HPDE6-E6E7 (cell line): Measurements from ENCODE around the gene ZNF574.

Source experiments
- DNase-seq: peaks from one replicate; pipeline ENCODE4 v3.0.0; 2011; ENCODE audit warnings: missing footprints; ENCODE audit errors: extremely low spot score

Gene ZNF574

DNA sequence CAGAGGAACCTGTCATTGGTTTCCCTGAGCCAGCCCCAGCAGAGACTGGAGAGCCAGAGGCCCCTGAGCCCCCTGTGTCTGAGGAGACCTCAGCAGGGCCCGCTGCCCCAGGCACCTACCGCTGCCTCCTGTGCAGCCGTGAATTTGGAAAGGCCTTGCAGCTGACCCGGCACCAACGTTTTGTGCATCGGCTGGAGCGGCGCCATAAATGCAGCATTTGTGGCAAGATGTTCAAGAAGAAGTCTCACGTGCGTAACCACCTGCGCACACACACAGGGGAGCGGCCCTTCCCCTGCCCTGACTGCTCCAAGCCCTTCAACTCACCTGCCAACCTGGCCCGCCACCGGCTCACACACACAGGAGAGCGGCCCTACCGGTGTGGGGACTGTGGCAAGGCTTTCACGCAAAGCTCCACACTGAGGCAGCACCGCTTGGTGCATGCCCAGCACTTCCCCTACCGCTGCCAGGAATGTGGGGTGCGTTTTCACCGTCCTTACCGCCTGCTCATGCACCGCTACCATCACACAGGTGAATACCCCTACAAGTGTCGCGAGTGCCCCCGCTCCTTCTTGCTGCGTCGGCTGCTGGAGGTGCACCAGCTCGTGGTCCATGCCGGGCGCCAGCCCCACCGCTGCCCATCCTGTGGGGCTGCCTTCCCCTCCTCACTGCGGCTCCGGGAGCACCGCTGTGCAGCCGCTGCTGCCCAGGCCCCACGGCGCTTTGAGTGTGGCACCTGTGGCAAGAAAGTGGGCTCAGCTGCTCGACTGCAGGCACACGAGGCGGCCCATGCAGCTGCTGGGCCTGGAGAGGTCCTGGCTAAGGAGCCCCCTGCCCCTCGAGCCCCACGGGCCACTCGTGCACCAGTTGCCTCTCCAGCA is 4.2 kb downstream of the ZNF574 start:
- DNase-seq = no peak

DNA sequence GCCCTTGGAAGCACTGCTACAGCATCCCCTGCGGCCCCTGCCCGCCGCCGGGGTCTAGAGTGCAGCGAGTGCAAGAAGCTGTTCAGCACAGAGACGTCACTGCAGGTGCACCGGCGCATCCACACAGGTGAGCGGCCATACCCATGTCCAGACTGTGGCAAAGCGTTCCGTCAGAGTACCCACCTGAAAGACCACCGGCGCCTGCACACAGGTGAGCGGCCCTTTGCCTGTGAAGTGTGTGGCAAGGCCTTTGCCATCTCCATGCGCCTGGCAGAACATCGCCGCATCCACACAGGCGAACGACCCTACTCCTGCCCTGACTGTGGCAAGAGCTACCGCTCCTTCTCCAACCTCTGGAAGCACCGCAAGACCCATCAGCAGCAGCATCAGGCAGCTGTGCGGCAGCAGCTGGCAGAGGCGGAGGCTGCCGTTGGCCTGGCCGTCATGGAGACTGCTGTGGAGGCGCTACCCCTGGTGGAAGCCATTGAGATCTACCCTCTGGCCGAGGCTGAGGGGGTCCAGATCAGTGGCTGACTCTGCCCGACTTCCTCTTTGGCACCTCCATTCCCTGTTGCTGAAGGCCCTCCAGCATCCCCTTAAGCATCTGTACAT is 4.9 kb downstream of the ZNF574 start:
- DNase-seq = no peak

DNA sequence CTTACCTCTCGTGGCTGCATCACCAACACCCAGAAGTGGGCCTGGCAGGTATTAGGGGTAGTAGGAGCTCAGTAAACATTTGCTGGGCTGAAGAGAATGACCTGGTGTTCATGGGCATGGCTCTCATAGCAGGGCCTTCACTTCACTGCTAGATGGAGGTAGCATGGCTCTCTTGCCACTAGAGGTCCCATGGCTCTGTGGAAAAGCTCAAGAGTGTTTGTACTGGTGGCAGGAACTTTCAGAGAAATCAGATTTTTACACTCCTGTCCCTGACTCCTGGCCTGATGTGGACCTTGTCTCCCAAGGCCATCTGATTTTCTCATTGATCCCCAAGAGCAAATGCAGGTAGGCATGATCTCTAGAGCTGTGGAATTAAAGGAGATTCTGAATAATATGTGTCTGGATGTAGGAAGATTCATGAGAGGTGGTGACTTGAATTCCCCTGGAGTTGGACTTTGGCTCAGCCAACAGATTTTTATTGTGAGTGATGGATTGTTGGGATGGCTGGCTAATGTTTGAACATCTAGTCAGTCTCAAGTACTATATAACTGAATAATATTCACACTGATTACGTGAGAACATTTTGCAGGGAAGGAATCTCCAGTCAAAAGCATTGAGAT is 5.7 kb downstream of the ZNF574 start:
- no peak for DNase-seq

DNA sequence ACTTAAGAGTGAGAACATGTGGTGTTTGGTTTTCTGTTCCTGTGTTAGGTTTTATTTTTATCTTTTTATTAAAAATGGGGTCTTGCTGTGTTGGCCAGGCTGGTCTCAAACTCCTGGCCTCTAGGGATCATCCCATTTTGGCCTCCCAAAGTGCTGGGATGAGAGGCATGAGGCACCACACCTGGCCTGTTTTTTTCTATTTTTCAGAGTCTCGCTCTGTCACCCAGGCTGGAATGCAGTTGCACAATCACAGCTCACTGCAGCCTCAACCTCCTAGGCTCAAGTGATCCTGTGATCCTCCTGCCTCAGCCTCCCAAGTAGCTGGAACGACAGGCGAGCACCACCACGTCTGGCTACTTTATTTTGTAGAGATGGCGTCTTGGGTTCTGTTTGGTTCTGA is 7.6 kb downstream of the ZNF574 start:
- DNase-seq = no peak

DNA sequence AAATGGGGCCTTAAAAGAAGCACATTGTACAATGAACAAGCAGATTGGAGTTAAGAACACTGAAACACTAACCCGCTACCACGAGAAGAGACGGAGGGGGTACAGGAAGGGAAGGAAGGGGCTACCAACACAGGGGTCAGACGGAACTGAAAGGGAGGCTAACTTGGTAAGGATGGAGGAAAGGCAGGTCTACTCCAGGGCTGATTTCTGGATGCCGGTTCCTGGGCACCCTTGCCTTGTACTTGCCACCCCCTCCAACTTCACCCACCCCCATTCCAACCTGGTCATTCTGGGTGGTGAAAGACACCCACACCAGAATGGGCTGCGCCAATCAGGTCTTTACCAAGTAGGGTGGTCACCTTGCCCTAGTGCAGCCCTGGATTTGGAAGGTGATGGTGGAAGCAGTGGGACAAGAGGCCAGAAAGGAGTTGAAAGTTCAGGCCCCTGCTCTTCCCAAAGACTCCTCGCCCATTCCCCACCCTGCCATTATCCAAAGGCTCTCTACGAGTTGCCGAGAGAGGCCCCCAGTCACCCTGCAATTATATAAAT is 10.3 kb downstream of the ZNF574 start:
- DNase-seq = no peak

DNA sequence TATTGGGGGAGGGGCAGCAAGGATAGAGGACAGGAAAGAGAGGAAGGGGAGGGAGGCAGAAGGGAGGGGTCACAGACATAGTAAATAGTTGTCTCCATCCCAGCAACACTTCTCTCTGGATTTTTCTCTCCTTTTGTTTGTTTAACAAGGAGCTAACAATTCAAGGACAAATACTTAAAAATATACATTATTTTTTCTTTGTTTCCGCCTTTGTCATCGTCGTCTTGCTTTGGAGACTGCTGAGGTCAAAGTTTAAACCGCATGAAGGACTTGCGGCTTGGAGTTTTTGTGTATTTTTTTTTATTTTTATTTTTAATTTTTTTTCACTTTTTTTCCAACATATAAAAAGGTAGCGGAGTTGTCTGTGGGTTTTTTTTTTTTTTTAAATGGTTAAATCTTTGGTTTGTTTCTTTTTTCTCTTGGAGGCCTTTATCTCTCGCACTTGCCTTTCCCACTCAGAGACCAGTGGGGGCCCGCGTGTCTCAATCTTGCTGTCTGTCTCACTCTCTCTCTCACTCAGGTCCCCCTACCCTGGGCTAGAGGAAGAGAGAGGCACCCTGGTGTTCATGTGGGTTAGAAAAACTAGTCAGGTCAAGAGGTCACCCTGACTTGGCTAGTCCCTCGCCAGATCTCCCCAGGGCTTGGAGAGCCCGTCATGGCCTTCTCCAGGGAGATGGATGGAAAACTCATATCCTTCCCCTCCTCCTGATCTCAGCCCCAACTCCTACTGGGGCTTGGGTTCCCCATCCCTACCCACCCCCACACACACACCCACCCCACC is 11.0 kb downstream of the ZNF574 start:
- DNase-seq = no peak

DNA sequence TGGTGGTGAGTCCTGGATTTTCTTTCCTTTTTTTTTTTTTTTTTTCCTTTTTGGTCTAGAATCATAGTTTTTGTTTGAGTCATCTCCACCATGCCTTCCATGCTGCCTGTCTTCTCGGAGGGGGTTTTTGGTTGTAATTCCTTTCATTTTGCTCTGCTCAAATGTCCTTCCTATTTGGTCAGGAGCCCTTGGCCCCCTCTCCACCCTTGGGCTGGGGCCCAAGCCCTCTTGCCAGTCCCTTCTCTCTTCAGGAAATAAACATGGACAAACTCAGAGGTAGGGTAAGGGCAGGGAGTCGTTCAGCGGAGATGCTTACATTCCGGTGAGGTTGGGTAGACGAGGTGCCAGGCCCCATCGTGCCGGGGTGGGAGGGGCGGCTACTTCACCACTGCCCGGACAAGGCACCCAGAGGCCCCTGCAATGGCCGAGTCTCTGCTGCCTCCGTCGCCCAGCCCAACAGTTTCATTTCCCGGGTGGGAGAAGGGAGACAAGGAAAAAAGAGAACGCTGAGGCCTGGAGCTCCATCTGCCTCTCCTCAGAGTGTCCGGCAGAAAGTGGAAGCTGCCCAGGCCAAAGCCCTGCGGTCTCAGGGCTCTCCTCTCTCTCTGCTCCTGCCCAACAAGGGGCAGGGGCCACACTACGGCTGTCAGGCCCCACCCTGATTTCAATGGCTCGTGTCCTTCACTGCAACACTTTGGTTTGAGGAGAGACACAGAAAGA is 12.7 kb downstream of the ZNF574 start:
- peak; percentile 35 for DNase-seq

DNA sequence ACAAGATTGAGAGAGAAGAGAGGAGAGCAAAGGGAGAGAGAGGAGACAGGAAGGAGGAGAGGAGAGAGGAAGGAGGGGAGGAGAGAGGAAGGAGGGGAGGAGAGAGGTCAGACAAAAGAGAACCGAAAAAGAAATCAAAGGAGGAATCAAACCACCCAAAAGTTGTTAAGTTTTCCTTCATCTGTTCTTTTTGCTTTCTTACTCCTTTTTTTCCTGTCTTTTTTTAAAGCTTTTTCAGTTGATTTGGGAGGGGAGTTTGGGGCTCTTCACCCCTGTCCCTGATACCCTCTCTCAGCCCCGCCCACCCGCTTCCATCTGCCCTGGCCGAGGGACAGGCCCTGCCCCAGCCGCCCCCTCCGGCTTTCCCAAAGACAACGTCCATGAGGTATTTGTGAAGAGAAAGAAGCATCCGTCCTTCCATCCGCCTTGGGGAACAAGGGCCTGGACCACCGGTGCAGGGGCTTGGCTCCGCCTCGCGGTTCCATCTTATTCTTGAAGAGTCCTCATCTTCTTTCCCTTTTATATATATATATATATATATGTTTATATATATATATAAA is 13.3 kb downstream of the ZNF574 start:
- no peak for DNase-seq

DNA sequence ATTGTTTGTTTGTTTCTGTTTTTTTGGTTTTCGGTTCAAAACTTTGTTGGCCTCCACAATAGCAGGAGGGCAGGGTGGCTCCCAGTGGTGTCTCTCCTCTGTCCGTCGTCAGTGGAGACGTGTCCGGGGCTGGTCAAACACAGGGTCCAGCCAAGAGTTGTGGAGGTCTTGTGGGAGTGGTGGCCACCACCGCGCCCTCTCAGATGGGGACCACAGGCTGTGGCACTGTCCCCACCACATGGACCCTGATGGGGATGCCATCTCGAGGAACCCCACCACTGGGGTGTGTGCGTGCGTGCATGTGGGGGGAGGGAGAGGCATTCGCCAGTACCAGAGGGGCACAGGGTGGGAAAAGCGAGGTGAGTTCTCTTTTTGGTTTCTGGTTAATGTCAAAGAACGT is 13.8 kb downstream of the ZNF574 start:
- DNase-seq = no peak

DNA sequence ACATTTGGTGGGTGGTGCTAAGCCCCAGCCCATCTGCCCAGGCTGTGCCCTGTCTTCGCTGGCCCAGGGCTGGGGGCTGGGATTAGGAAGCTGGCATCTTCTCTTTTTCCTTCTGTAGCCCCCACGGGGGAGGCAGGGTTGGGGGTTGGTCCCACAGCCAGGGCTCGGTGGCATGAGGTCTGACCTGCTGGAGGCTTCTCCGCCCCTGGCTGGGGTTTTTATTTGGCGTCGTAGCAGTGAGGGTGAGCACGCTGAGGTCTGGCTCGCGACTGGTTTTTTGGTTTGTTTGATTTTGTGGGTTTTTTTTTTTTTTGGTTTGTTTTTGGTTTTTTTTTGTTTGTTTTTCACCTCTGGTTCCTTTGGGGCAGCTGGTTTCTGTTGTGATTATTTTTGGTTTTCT is 14.7 kb downstream of the ZNF574 start:
- no peak for DNase-seq

DNA sequence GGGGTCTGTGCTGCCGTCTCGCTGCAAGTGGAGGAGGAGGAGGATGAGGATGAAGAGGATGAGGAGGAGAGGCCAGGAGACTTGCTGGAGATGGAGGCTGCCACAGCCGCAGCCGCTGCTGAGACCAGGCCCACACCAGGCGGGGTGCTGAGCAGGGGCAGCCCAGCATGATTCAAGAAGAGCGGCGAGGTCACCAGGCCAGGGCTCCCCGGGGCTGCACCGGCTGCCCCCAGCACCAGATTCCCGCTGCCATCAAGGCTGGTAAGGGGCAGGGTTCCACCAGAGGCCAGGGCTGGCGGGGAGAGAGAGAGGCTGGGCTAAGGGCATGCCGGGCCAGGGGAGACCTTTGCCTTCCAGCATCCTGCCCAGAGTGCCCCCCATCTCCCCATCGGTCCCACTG is 15.3 kb downstream of the ZNF574 start:
- DNase-seq = no peak

DNA sequence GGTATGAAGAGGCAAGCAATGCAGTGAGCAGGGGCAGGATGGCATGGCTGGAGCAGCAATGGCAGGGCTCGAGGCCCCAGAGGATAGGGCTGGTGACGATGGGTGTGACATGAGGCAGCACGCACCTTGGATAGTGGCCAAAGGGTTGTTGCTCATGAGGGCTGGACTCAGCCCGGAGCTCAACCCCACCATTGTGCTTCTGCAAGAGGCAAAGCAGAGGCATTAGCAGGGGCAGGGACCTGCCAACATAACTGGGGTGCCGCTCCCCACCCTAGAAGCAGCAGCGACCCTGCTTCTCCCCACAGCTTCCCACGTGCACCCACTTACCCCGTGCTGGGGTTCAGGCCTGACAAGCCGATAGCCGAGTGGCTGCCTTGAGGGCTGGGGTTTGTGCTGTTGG is 15.8 kb downstream of the ZNF574 start:
- peak; percentile 64 for DNase-seq

DNA sequence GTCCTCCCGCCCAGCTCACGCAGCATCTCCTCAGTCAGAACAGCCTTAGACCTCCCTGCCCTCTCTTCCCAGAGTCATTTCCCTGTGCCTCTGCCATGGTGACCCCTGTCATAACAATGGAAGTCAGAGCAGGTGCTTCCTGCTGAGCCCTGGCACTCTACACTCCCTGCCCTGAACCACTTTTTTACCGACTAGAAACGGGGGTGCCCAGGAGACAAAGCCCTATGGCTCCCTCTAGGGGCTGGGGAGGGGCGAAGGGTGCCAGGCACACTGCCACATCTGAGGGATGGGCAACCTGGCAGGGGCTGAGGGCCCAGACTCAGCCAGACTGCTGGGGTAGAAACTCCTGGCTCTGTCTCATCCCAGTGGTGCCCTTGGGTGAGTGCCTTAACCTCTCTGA is 16.4 kb downstream of the ZNF574 start:
- peak; percentile 45 for DNase-seq

DNA sequence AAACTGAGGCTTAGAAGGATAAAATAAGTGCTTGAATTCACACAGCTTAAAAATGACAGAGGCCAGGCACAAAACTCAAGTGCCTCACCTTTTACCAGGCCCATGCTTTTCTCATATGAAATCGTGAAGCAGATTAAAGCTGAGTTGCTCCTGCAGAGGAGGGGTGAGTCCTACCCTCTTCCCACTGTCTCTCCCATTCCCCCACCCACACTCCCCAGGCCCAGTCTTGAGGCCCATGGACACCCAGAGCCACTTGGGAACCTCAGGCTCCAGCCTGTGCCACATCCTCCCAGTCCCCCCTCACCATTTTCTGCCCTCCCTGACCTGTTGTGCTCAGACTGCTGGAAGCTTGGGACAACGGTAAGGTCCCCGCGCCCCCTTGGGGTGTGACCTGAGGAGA is 17.5 kb downstream of the ZNF574 start:
- no peak for DNase-seq

DNA sequence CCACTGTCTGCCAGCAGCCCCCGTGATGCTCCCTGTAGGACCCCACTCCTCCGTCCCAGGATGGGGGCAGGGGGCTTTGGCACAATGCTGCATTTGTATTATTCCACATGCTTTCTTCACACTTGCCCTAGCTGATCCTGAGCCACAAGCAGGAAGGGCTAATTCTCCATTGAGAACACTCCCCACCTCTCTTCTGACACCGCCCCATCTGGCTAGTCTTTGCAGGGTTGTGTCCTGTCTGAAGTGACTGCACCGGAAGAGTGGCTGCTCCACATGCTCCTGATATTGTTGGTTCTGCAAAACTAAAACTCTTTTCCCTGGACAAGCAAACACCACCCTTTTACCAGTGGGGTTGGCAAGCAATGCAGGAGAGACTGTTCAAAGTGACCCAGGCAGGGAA is 18.0 kb downstream of the ZNF574 start:
- no peak for DNase-seq

DNA sequence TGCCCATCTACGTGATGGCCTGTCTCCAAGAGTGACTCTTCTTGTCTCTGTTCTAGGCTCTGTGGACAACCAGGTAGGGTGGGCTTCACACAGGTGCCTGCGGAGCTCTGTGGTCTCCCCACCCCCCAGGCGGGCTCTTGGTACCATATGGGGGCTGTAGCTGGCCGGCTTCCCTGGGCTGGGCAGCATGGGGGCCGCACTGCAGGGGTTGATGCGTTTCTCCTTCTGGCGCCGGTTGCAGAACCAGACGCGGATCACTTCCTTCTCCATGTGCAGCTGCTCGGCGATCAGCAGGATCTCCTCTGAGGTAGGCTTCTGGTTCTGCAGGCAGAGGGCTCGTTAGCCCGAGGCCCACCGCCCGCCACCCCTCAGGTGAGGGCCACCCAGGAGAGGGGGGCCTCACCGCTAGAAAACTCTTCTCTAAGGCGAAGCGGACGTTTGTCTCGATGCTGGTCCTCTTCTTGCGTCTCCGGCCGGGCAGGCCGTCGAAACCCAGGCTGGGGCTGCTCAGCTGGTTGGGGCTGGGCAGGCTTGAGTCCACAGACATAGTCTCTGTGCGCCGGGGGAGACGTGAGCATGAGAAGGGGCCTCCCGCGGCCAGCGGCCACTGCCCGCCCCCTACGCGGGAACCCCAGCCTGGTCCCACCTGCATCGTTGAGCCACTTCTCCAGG is 19.3 kb downstream of the ZNF574 start:
- DNase-seq = no peak

DNA sequence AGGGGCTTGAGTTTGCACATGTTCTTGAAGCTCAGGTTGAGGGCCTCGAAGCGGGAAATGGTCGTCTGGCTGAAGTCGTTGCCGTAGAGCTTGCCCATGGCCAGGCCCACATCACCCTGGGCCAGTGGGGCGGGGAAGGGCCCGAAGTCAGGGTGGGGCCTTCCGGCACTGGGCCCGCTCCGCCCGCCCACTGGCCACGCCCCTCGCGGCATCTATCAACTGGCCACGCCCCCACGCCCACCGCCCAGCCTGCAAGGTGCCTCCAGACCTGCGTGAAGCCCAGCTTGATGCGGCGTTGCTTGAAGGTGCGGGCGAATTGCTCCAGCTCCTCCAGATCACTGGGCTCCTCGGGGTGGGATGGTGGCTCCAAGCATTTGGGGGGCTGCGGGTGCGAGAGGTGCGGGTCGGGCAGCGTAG is 19.9 kb downstream of the ZNF574 start:
- DNase-seq = no peak

DNA sequence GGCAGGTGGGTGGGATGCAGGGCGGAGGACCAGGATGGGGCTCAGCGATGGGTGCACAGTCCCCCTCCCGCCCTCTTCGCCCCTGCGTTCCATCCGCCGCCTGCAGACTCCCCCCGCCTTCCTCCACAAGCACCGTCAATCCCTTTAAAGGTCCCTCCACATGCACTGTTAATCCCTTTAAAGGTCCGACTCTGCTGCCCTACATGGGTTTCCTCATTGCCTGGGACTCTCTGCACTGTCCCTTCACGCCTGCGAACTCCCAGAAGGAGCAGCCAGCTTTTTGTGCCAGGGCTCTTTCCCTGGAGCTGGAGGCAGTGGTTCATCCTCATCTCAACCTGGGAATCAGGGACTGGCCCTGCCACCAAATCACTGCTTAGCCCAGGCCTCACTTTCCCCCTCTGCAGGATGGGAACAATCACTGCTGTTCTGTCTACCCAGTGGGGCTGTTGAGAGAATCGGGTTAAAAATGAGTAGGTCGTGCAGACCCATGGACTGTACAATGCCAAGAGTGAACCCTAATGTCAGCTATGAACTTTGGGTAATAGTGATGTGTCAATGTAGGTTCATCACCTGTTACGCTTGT is 20.4 kb downstream of the ZNF574 start:
- DNase-seq = no peak

DNA sequence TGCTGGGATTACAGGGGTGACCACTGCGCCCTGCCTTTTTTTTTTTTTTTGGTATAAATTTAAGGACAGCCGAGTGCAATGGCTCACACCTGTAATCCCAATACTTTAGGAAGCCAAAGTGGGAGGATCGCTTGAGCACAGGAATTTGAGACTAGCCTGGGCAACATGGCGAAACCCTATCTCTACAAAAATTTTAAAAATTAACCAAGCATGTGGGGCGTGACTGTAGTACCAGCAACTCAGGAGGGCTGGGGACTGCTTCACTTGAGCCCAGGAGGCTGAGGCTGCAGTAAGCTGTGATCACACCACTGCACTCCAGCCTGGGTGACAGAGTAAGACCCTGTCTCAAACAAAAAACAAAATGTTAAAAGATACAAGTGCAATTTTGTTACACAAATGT is 21.5 kb downstream of the ZNF574 start:
- DNase-seq = no peak

DNA sequence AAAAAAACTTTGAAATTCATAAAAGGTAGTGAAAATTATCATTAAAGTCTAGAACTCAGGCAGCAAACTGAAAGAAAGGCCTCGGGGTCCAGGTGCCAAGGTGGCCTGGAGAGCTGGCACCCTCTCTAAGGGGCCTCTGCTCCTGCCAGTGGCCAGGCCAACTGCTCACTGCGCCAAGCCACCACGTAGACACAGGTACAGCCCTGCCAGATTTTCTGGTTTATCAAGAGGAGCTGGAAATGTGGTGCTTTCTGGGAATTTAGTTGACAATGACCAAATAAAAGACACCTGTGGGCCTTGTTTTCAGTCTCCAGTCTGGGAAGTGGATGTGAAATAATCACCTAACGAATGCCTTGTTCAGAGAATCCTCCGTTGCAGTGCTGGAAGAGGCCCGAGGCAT is 22.8 kb downstream of the ZNF574 start:
- DNase-seq = no peak
